Right renal cortex interstitium (tissue), 3 donors: Measurements from ENCODE around the gene RNF17. TPM values are rescaled to one million over a fixed set of nuclear protein-coding genes. Genes with fewer than 3 reads are reported as not detected.
"Not testable (repeated sequence)": the region's sequence is repeated elsewhere in the genome, so short reads cannot be mapped to it uniquely, and the experiment has no call there.

Experiments used
- DNase-seq, 3 donors: peaks; one replicate each; pipeline ENCODE4 v3.0.0-alpha.2; 2013; ENCODE audit warnings: low read depth in 3 of 3, low spot score in 2 of 3
- polyA plus RNA-seq, 3 donors: library from polyadenylated mRNA; unstranded; fragments of 120-200 nt; gene quantifications; one replicate each; pipeline ENCODE4 v1.2.1, GENCODE V29; 2013; ENCODE audit not compliant: insufficient read length in 3 of 3

RNF17 gene
- polyA plus RNA-seq, 3 donors = 0.18 to 0.71 TPM; not detected in 1

- no peak for DNase-seq
Observed at GRCh38 chr13:24741791-24742190, 22.2 kb upstream of the RNF17 start.

- no peak for DNase-seq
Observed at GRCh38 chr13:24742294-24742693, 21.7 kb upstream of the RNF17 start.

GRCh38 chr13:24742977-24743376, 21.0 kb upstream of the RNF17 start:
- DNase-seq = no peak

GRCh38 chr13:24744247-24744646, 19.7 kb upstream of the RNF17 start:
- no peak for DNase-seq

GRCh38 chr13:24745516-24745860, 18.5 kb upstream of the RNF17 start:
- DNase-seq = no peak

GRCh38 chr13:24745861-24746617, 17.9 kb upstream of the RNF17 start:
- DNase-seq = no peak

- no peak for DNase-seq
Observed at GRCh38 chr13:24746618-24747247, 17.2 kb upstream of the RNF17 start.

GRCh38 chr13:24747248-24748060, 16.5 kb upstream of the RNF17 start:
- DNase-seq = no peak

- DNase-seq = no peak
Observed at GRCh38 chr13:24748061-24748400, 15.9 kb upstream of the RNF17 start.

- no peak for DNase-seq
Observed at GRCh38 chr13:24759197-24759596, 4.8 kb upstream of the RNF17 start.

- DNase-seq = no peak
Observed at GRCh38 chr13:24764276-24764630, 284 bp downstream of the RNF17 start.

GRCh38 chr13:24777171-24777570, 13.2 kb downstream of the RNF17 start:
- DNase-seq = no peak

- DNase-seq = no peak
Observed at GRCh38 chr13:24784319-24784718, 20.4 kb downstream of the RNF17 start.

- no peak for DNase-seq
Observed at GRCh38 chr13:24788538-24788937, 24.6 kb downstream of the RNF17 start.

- no peak for DNase-seq
Observed at GRCh38 chr13:24802074-24802473, 38.1 kb downstream of the RNF17 start.

GRCh38 chr13:24821207-24821606, 57.2 kb downstream of the RNF17 start:
- DNase-seq = no peak

GRCh38 chr13:24822640-24823039, 58.7 kb downstream of the RNF17 start:
- DNase-seq = no peak

- not testable (repeated sequence) for DNase-seq
Observed at GRCh38 chr13:24823122-24823710, 59.2 kb downstream of the RNF17 start.

- no peak for DNase-seq
Observed at GRCh38 chr13:24827799-24828198, 63.8 kb downstream of the RNF17 start.

GRCh38 chr13:24834902-24835510, 71.0 kb downstream of the RNF17 start:
- DNase-seq = no peak

GRCh38 chr13:24837528-24837927, 73.6 kb downstream of the RNF17 start:
- DNase-seq = not testable (repeated sequence)
